Neuronal stem cell (in vitro differentiated cells): Measurements from ENCODE around the gene DRAP1.

Experiments
- DNase-seq: peaks from one replicate; pipeline ENCODE4 v3.0.0-alpha.2; 2013; ENCODE audit warnings: low spot score
- H2AFZ ChIP-seq: one replicate; pipeline ENCODE4 v1.6.1; 2013; ENCODE audit warnings: mild to moderate bottlenecking, low read length, inconsistent platforms
- H2AK5ac ChIP-seq: 2 replicates; pipeline ENCODE4 v1.6.1; 2013; ENCODE audit warnings: low read depth, mild to moderate bottlenecking, inconsistent platforms, low read length, moderate library complexity, mixed read lengths
- H2BK120ac ChIP-seq: 2 replicates; pipeline ENCODE4 v1.6.1; 2013; ENCODE audit warnings: low read depth, mild to moderate bottlenecking, inconsistent platforms, low read length, moderate library complexity, mixed read lengths
- H2BK12ac ChIP-seq: one replicate; pipeline ENCODE4 v1.6.1; 2013; ENCODE audit warnings: low read length, inconsistent platforms
- H2BK15ac ChIP-seq: 2 replicates; pipeline ENCODE4 v1.6.1; 2013; ENCODE audit warnings: mild to moderate bottlenecking, low read length, inconsistent platforms, mixed read lengths
- H2BK5ac ChIP-seq: one replicate; pipeline ENCODE4 v1.6.1; 2013; ENCODE audit warnings: inconsistent platforms, mild to moderate bottlenecking, low read length, moderate library complexity
- H3K14ac ChIP-seq: one replicate; pipeline ENCODE4 v1.6.1; 2013; ENCODE audit warnings: low read length, inconsistent platforms
- H3K18ac ChIP-seq: 2 replicates; pipeline ENCODE4 v1.6.1; 2013; ENCODE audit warnings: low read length, inconsistent platforms
- H3K23ac ChIP-seq: 2 replicates; pipeline ENCODE4 v1.6.1; 2013; ENCODE audit warnings: low read depth, mild to moderate bottlenecking, mixed read lengths, low read length, inconsistent platforms; ENCODE audit not compliant: poor library complexity
- H3K27ac ChIP-seq: replicated peaks from 3 replicates; pipeline ENCODE4 v1.5.1; 2013; ENCODE audit warnings: low read length, inconsistent platforms
- H3K27me3 ChIP-seq, 3 experiments: 2 replicates each; pipeline ENCODE4 v1.6.1; 2013; ENCODE audit warnings: low read length in 3 of 3, mild to moderate bottlenecking in 2 of 3, inconsistent platforms in 1 of 3, low read depth in 1 of 3, mixed read lengths in 1 of 3, moderate library complexity in 1 of 3; ENCODE audit not compliant: control insufficient read depth in 3 of 3, insufficient read depth in 3 of 3
- H3K36me3 ChIP-seq, 2 donors: replicated peaks in 1 of 2; 2 replicates each; pipeline ENCODE4 v1.6.1; 2013; ENCODE audit warnings: low read length in 2 of 2; ENCODE audit not compliant: control insufficient read depth in 2 of 2, insufficient read depth in 2 of 2
- H3K4ac ChIP-seq: 2 replicates; pipeline ENCODE4 v1.6.1; 2013; ENCODE audit warnings: inconsistent platforms, mild to moderate bottlenecking, low read length, moderate library complexity
- H3K4me1 ChIP-seq, 2 donors: 1 replicate in 1 of 2; 2 replicates in 1 of 2; pipeline ENCODE4 v1.6.1; 2013; ENCODE audit warnings: low read length in 2 of 2, low read depth in 1 of 2; ENCODE audit not compliant: control insufficient read depth in 2 of 2, insufficient read depth in 1 of 2
- H3K4me2 ChIP-seq: one replicate; pipeline ENCODE4 v1.6.1; 2013; ENCODE audit warnings: mild to moderate bottlenecking, low read length, inconsistent platforms; ENCODE audit not compliant: insufficient read depth, poor library complexity, severe bottlenecking
- H3K4me3 ChIP-seq, 2 donors: 2 replicates each; pipeline ENCODE4 v1.5.1; 2013; ENCODE audit warnings: low read length in 2 of 2, mild to moderate bottlenecking in 2 of 2, inconsistent platforms in 1 of 2, moderate library complexity in 1 of 2
- H3K79me1 ChIP-seq: one replicate; pipeline ENCODE4 v1.6.1; 2013; ENCODE audit warnings: low read depth, mild to moderate bottlenecking, inconsistent platforms, low read length, moderate library complexity
- H3K9ac ChIP-seq: one replicate; pipeline ENCODE4 v1.6.1; 2013; ENCODE audit warnings: mild to moderate bottlenecking, low read depth, low read length, inconsistent platforms; ENCODE audit not compliant: poor library complexity
- H3K9me3 ChIP-seq, 2 donors: replicated peaks in 1 of 2; 2 replicates each; pipeline versions ENCODE3 to v1.6.1; 2013; ENCODE audit warnings: low read length in 2 of 2, mild to moderate bottlenecking in 2 of 2, inconsistent platforms in 1 of 2, low read depth in 1 of 2, mixed read lengths in 1 of 2, moderate library complexity in 1 of 2; ENCODE audit not compliant: control insufficient read depth in 2 of 2, insufficient read depth in 1 of 2
- H4K8ac ChIP-seq: one replicate; pipeline ENCODE4 v1.6.1; 2013; ENCODE audit warnings: low read depth, mild to moderate bottlenecking, inconsistent platforms, low read length, moderate library complexity
- H4K91ac ChIP-seq: one replicate; pipeline ENCODE4 v1.6.1; 2013; ENCODE audit warnings: low read length, low read depth, mild to moderate bottlenecking, inconsistent platforms; ENCODE audit not compliant: poor library complexity
- WGBS, 2 donors: extraction: QIAGEN DNeasy Blood & Tissue Kit; methylation state at CpG; one replicate each; pipeline ENCODE4 v1.1.7; 2013; ENCODE audit warnings: missing lambda C conversion rate in 2 of 2, mixed read lengths in 1 of 2; ENCODE audit not compliant: insufficient read length in 2 of 2, insufficient replicate concordance in 1 of 2; ENCODE audit errors: extremely low coverage in 2 of 2; 5-methylcytosine and 5-hydroxymethylcytosine counted together

The DRAP1 gene

GRCh38 chr11:65900899-65901180, 18.4 kb upstream of the DRAP1 start:
- DNase-seq = no peak
- no peak overlapping the region for H3K14ac ChIP-seq
- no peaks in the 10 kb centered on the region for H3K36me3 ChIP-seq
- peaks cover 20 to 53% (median 21%) of the 10 kb centered on the region in 3 experiments for H3K27me3 ChIP-seq
- H3K23ac ChIP-seq = no peak overlapping the region
- no peak overlapping the region for H3K27ac ChIP-seq
- H3K79me1 ChIP-seq = no peaks in the 10 kb centered on the region
- no peak overlapping the region for H4K91ac ChIP-seq
- no peak overlapping the region for H2BK120ac ChIP-seq
- no peak overlapping the region for H3K4ac ChIP-seq
- H3K9ac ChIP-seq = no peak overlapping the region
- H4K8ac ChIP-seq = no peak overlapping the region
- H3K4me3 ChIP-seq = peak overlapping the region in 1 of 2 donors; percentile 53
- peaks cover 11 to 12% of the 10 kb centered on the region in 2 donors for H3K4me1 ChIP-seq
- no peak overlapping the region for H3K18ac ChIP-seq
- no peak overlapping the region for H2BK15ac ChIP-seq
- no peak overlapping the region for H2AK5ac ChIP-seq
- H3K9me3 ChIP-seq = peaks cover 0 to 2% of the 10 kb centered on the region in 2 donors
- no peak overlapping the region for H2BK5ac ChIP-seq
- H2BK12ac ChIP-seq = no peak overlapping the region
- H3K4me2 ChIP-seq = no peak overlapping the region
- WGBS, 2 donors = no CpG with 5 or more reads among the region's 11 CpGs
- peak overlapping the region; percentile 94 for H2AFZ ChIP-seq

DNA sequence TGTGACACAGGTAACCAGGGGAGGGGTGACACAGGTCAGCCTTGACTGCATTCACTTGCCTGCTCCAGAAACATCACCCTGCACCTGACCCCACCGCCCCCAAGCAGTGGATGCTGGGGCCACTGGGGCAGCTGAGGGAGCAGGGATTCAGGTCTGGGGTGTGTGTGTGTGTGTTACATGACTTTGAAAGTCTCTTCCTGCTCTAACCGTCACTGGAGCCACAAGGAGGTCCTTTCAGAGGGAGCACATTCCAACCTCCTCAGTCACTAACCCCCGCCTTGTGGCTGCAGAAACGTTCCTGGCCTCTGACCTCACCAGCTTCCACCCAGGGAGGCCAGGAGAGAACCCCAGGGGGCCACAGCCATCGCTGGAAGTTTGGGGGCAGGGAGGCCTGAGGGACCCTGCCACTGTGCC, 16.2 kb upstream of the DRAP1 start:
- Histone ChIP-seq H2BK15ac (no peak overlapping the region), H3K36me3 (no peaks in the 10 kb centered on the region), H3K9ac (peak overlapping the region; percentile 77), H3K18ac (peak overlapping the region; percentile 80), H3K4ac (peak overlapping the region; percentile 10), H3K14ac (peak overlapping the region; percentile 89), H3K27ac (no peak overlapping the region), H4K91ac (no peak overlapping the region), H3K9me3 (peaks cover 0 to 2% of the 10 kb centered on the region in 2 donors), H3K4me1 (peaks cover 11 to 12% of the 10 kb centered on the region in 2 donors), H2BK120ac (no peak overlapping the region), H3K27me3 (peaks cover 20 to 55% (median 21%) of the 10 kb centered on the region in 3 experiments), H3K23ac (no peak overlapping the region), H3K4me2 (no peak overlapping the region), H3K4me3 (no peak overlapping the region), H2BK5ac (no peak overlapping the region), H2AFZ (peak overlapping the region; percentile 75), H2BK12ac (peak overlapping the region; percentile 41), H4K8ac (no peak overlapping the region), H2AK5ac (no peak overlapping the region), H3K79me1 (no peaks in the 10 kb centered on the region)
- no CpG with 5 or more reads among the region's 5 CpGs for WGBS, 2 donors
- DNase-seq = no peak

- Histone ChIP-seq H2BK120ac (no peak overlapping the region), H3K36me3 (no peaks in the 10 kb centered on the region), H2BK15ac (no peak overlapping the region), H3K9ac (no peak overlapping the region), H3K27ac (no peak overlapping the region), H2AK5ac (no peak overlapping the region), H4K91ac (no peak overlapping the region), H3K79me1 (no peaks in the 10 kb centered on the region), H3K4me3 (no peak overlapping the region), H3K4me2 (no peak overlapping the region), H3K23ac (no peak overlapping the region), H3K9me3 (peaks cover 0 to 2% of the 10 kb centered on the region in 2 donors), H3K18ac (no peak overlapping the region), H3K4ac (no peak overlapping the region), H2AFZ (no peak overlapping the region), H2BK12ac (no peak overlapping the region), H2BK5ac (no peak overlapping the region), H4K8ac (no peak overlapping the region), H3K4me1 (peaks cover 11 to 12% of the 10 kb centered on the region in 2 donors), H3K27me3 (peaks cover 20 to 48% (median 21%) of the 10 kb centered on the region in 3 experiments), H3K14ac (no peak overlapping the region)
- no CpG with 5 or more reads among the region's 8 CpGs for WGBS, 2 donors
- no peak for DNase-seq
These were observed 15.5 kb upstream of the DRAP1 start for GRCh38 chr11:65903715-65904114.

GRCh38 chr11:65906602-65907001, 12.6 kb upstream of the DRAP1 start:
- Histone ChIP-seq H3K79me1 (no peaks in the 10 kb centered on the region), H3K9ac (no peak overlapping the region), H3K18ac (no peak overlapping the region), H2BK15ac (no peak overlapping the region), H3K36me3 (no peaks in the 10 kb centered on the region), H2BK120ac (no peak overlapping the region), H3K4me3 (no peak overlapping the region), H4K8ac (no peak overlapping the region), H3K27ac (no peak overlapping the region), H3K4me2 (no peak overlapping the region), H3K23ac (no peak overlapping the region), H3K14ac (no peak overlapping the region), H2AK5ac (no peak overlapping the region), H2BK12ac (no peak overlapping the region), H3K27me3 (peaks cover 0 to 22% (median 0%) of the 10 kb centered on the region in 3 experiments), H3K4ac (no peak overlapping the region), H2AFZ (no peak overlapping the region), H4K91ac (no peak overlapping the region), H2BK5ac (no peak overlapping the region), H3K9me3 (no peaks in the 10 kb centered on the region), H3K4me1 (peaks cover 7 to 13% of the 10 kb centered on the region in 2 donors)
- no CpG with 5 or more reads among the region's 5 CpGs for WGBS, 2 donors
- DNase-seq = no peak
